IMR-90 (cell line): ENCODE results near the gene RGR. TPM values are rescaled to one million over a fixed set of nuclear protein-coding genes. Genes with fewer than 3 reads are reported as not detected.

Experiments used
- ATAC-seq: fragments of 200-7000 bp; cut with Tn5 transposase; 2 replicates; pipeline ENCODE4 v1.9.1; 2020; ENCODE audit warnings: low read depth, mild to moderate bottlenecking, moderate library complexity
- BruUV-seq: library from RNA; stranded (reverse); fragments of 400-500 nt; replicated peaks from 2 replicates; lab custom pipeline; 2021; lab: Mats Ljungman, UMichigan
- CTCF ChIA-PET: fragments of 300-600 bp; formaldehyde crosslinking; extraction: SDS; loops from one replicate; lab custom pipeline; 2021; ENCODE audit warnings: antibody characterized with exemption; lab: Yijun Ruan, JAX
- POLR2A ChIA-PET: fragments of 300-600 bp; sonication (Branson Sonifier 250); formaldehyde crosslinking; loops from one replicate; lab custom pipeline; 2022; ENCODE audit warnings: antibody characterized with exemption; ENCODE audit not compliant: unreplicated experiment; lab: Charles Lee
- DNase-seq: peaks from one replicate; pipeline ENCODE4 v3.0.0; 2013
- H2AFZ ChIP-seq: replicated peaks from 2 replicates; pipeline ENCODE3; 2013; ENCODE audit warnings: low read length, mild to moderate bottlenecking; ENCODE audit not compliant: poor library complexity
- H2AK5ac ChIP-seq: 2 replicates; pipeline ENCODE4 v1.6.1; 2013; ENCODE audit warnings: low read depth, low read length, inconsistent platforms
- H2AK9ac ChIP-seq: replicated peaks from 2 replicates; pipeline ENCODE3; 2013; ENCODE audit warnings: mild to moderate bottlenecking, low read depth, low read length, moderate library complexity; ENCODE audit not compliant: poor library complexity
- H2BK120ac ChIP-seq: 2 replicates; pipeline ENCODE4 v1.6.1; 2013; ENCODE audit warnings: low read depth, low read length, inconsistent platforms
- H2BK15ac ChIP-seq: 3 replicates; pipeline ENCODE4 v1.6.1; 2013; ENCODE audit warnings: low read depth, low read length, inconsistent platforms
- H2BK20ac ChIP-seq: 2 replicates; pipeline ENCODE4 v1.6.1; 2013; ENCODE audit warnings: low read depth, mild to moderate bottlenecking, inconsistent platforms, low read length, moderate library complexity
- H2BK5ac ChIP-seq: 2 replicates; pipeline ENCODE4 v1.6.1; 2013; ENCODE audit warnings: mild to moderate bottlenecking, low read depth, low read length, inconsistent platforms; ENCODE audit not compliant: poor library complexity, severe bottlenecking
- H3K14ac ChIP-seq: replicated peaks from 2 replicates; pipeline ENCODE4 v1.6.1; 2013; ENCODE audit warnings: low read depth, low read length, inconsistent platforms
- H3K18ac ChIP-seq: 2 replicates; pipeline ENCODE4 v1.6.1; 2013; ENCODE audit warnings: low read depth, low read length, control low read depth
- H3K23ac ChIP-seq: 2 replicates; pipeline ENCODE4 v1.6.1; 2013; ENCODE audit warnings: low read depth, low read length, inconsistent platforms
- H3K27ac ChIP-seq: 2 replicates; pipeline ENCODE4 v1.5.1; 2013; ENCODE audit warnings: mild to moderate bottlenecking, control low read depth, low read length; ENCODE audit not compliant: insufficient read depth
- H3K27me3 ChIP-seq: 2 replicates; pipeline ENCODE4 v1.6.1; 2013; ENCODE audit warnings: low read length; ENCODE audit not compliant: control insufficient read depth, insufficient read depth
- H3K36me3 ChIP-seq: 2 replicates; pipeline ENCODE4 v1.6.1; 2013; ENCODE audit warnings: low read length, mixed read lengths; ENCODE audit not compliant: control insufficient read depth, insufficient read depth
- H3K4ac ChIP-seq: 2 replicates; pipeline ENCODE4 v1.6.1; 2013; ENCODE audit warnings: low read depth, low read length, inconsistent platforms
- H3K4me1 ChIP-seq: 2 replicates; pipeline ENCODE4 v1.6.1; 2013; ENCODE audit warnings: low read length, mixed read lengths; ENCODE audit not compliant: control insufficient read depth, insufficient read depth
- H3K4me2 ChIP-seq: 2 replicates; pipeline ENCODE4 v1.6.1; 2013; ENCODE audit warnings: low read depth, mild to moderate bottlenecking, control low read depth, low read length, moderate library complexity
- H3K4me3 ChIP-seq: 2 replicates; pipeline ENCODE4 v1.5.1; 2013; ENCODE audit warnings: low read depth, mild to moderate bottlenecking, control low read depth, low read length, moderate library complexity; ENCODE audit not compliant: insufficient read depth
- H3K56ac ChIP-seq: 2 replicates; pipeline ENCODE4 v1.6.1; 2013; ENCODE audit warnings: low read length, inconsistent platforms; ENCODE audit not compliant: insufficient read depth; ENCODE audit errors: extremely low read depth
- H3K79me1 ChIP-seq, 2 experiments: 2 replicates each; pipeline ENCODE4 v1.6.1; 2013; ENCODE audit warnings: low read length in 2 of 2, inconsistent platforms in 1 of 2, low read depth in 1 of 2
- H3K9ac ChIP-seq: 2 replicates; pipeline ENCODE4 v1.6.1; 2013; ENCODE audit warnings: low read depth, low read length, control low read depth
- H3K9me1 ChIP-seq: 2 replicates; pipeline ENCODE4 v1.6.1; 2013; ENCODE audit warnings: low read length, inconsistent platforms; ENCODE audit not compliant: insufficient read depth
- H3K9me3 ChIP-seq: 2 replicates; pipeline ENCODE4 v1.6.1; 2013; ENCODE audit warnings: low read length; ENCODE audit not compliant: control insufficient read depth, insufficient read depth
- H4K20me1 ChIP-seq: 2 replicates; pipeline ENCODE4 v1.6.1; 2013; ENCODE audit warnings: low read length, inconsistent platforms; ENCODE audit not compliant: insufficient read depth
- H4K5ac ChIP-seq: 2 replicates; pipeline ENCODE4 v1.6.1; 2013; ENCODE audit warnings: mild to moderate bottlenecking, low read depth, low read length, control low read depth
- H4K8ac ChIP-seq, 2 experiments: 2 replicates each; pipeline ENCODE4 v1.6.1; 2013; ENCODE audit warnings: low read depth in 2 of 2, low read length in 2 of 2, control low read depth in 1 of 2, inconsistent platforms in 1 of 2
- H4K91ac ChIP-seq: 2 replicates; pipeline ENCODE4 v1.6.1; 2013; ENCODE audit warnings: low read depth, low read length, inconsistent platforms; ENCODE audit not compliant: insufficient read depth
- BHLHE40 ChIP-seq: fragments of 150-350 bp; IDR thresholded peaks from 2 replicates; pipeline ENCODE4 v1.6.1; 2016; ENCODE audit warnings: mild to moderate bottlenecking, low read depth, low read length
- CHD1 ChIP-seq: IDR thresholded peaks from 2 replicates; pipeline ENCODE4 v1.6.1; 2012; ENCODE audit warnings: low read depth, low read length, improper control_type of control experiment
- ELK1 ChIP-seq: fragments of 150-350 bp; IDR thresholded peaks from 2 replicates; pipeline ENCODE4 v1.6.1; 2016; ENCODE audit warnings: low read depth, mild to moderate bottlenecking, low read length, moderate library complexity, borderline replicate concordance
- FOS ChIP-seq: fragments of 150-350 bp; IDR thresholded peaks from 2 replicates; pipeline ENCODE4 v1.6.1; 2016; ENCODE audit warnings: low read depth, low read length
- NFE2L2 ChIP-seq: fragments of 150-350 bp; IDR thresholded peaks from 2 replicates; pipeline ENCODE4 v1.6.1; 2016; ENCODE audit warnings: low read depth, mild to moderate bottlenecking, low read length
- RCOR1 ChIP-seq: IDR thresholded peaks from 2 replicates; pipeline ENCODE4 v1.6.1; 2012; ENCODE audit warnings: mild to moderate bottlenecking, low read length, improper control_type of control experiment; ENCODE audit not compliant: insufficient replicate concordance
- USF2 ChIP-seq: fragments of 150-350 bp; IDR thresholded peaks from 2 replicates; pipeline ENCODE4 v1.6.1; 2017; ENCODE audit warnings: mild to moderate bottlenecking, antibody characterized with exemption, low read length, low read depth
- dilution Hi-C: fragments of 300-500 bp; cut with HindIII; formaldehyde crosslinking; loops from one replicate; pipeline ENCODE4 v1.14.3; 2018; ENCODE audit warnings: low sequenced_read_pairs; ENCODE audit not compliant: unreplicated experiment
- in situ Hi-C: fragments of 300-500 bp; cut with MboI; formaldehyde crosslinking; loops from 3 replicates; pipeline ENCODE4 v1.14.3; 2019; ENCODE audit warnings: low sequenced_read_pairs, inconsistent platforms, mixed read lengths
- intact Hi-C: fragments of 100-400 bp; cut with micrococcal nuclease; formaldehyde crosslinking; loops from 2 replicates; pipeline ENCODE4 v1.10.0; 2022
- polyA plus RNA-seq, 3 experiments: library from polyadenylated mRNA; depleted of rRNA; stranded (reverse); fragments of >200 nt; gene quantifications; 2 replicates each; pipeline ENCODE4 v1.2.3, GENCODE V29; 2012; ENCODE audit warnings: low replicate concordance in 1 of 3
- total RNA-seq: library from RNA; depleted of rRNA; stranded (reverse); fragments of >200 nt; gene quantifications from 2 replicates; pipeline ENCODE4 v1.2.3, GENCODE V29; 2012

Gene RGR
- total and polyA plus RNA-seq, 2 of the 4 experiments (the other 2 are of a cell fraction) = not detected

- Histone ChIP-seq H3K36me3 (no peaks in the 10 kb centered on the region), H2AFZ (no peak overlapping the region), H2BK15ac (no peak overlapping the region), H3K56ac (no peak overlapping the region), H4K91ac (no peak overlapping the region), H3K4me3 (no peak overlapping the region), H4K8ac (no peak overlapping the region), H3K4ac (no peak overlapping the region), H3K9ac (no peak overlapping the region), H3K23ac (no peak overlapping the region), H3K9me3 (no peaks in the 10 kb centered on the region), H4K20me1 (no peaks in the 10 kb centered on the region), H3K79me1 (no peaks in the 10 kb centered on the region), H3K18ac (no peak overlapping the region), H3K14ac (no peak overlapping the region), H2BK5ac (no peak overlapping the region), H3K27ac (no peak overlapping the region), H3K27me3 (peaks cover 10% of the 10 kb centered on the region), H2AK5ac (no peak overlapping the region), H3K4me2 (no peak overlapping the region), H2BK20ac (no peak overlapping the region), H3K9me1 (no peaks in the 10 kb centered on the region), H4K5ac (no peak overlapping the region), H3K4me1 (no peaks in the 10 kb centered on the region), H2AK9ac (no peak overlapping the region), H2BK120ac (no peak overlapping the region)
- TF ChIP-seq ELK1 (no peak), RCOR1 (no peak), BHLHE40 (no peak), CHD1 (no peak), FOS (no peak), USF2 (no peak), NFE2L2 (no peak)
- dilution Hi-C loops (no loop called here), in situ Hi-C loops (no loop called here), intact Hi-C loops (no loop called here)
- ATAC-seq (no peak), DNase-seq (no peak)
- POLR2A ChIA-PET = no interaction called here
- CTCF ChIA-PET = no interaction called here
- BruUV-seq = no TSS peak
Observed at GRCh38 chr10:84286695-84287094, 41.8 kb downstream of the RGR start.
